ENCODE measurements around the gene KAT2B. TPM values are rescaled to one million over a fixed set of nuclear protein-coding genes. Genes with fewer than 3 reads are reported as not detected.

The KAT2B gene
- total RNA-seq, 1 donor from 2014 or later = 13.6 TPM

DNA sequence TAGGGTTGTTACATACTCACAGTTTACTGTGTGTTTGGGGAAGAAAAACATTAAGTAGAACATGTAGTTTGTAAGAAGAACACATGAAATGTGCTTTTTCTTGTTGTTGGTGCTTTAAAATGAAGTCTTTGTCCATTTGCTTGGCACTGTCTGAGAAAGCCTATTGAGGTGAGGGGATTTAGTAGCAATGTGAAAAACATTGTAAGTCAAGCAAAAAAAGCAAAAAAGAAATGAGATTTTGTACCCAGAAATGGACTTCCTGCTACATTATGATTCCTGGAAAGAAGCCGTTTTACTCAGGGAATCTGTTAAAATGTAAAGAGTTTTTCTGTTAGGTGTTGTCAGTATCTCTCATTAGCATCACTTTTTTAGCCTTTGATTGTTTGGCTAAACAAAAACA is 59.9 kb downstream of the KAT2B start:
- TF ChIP-seq, protein P1, sequence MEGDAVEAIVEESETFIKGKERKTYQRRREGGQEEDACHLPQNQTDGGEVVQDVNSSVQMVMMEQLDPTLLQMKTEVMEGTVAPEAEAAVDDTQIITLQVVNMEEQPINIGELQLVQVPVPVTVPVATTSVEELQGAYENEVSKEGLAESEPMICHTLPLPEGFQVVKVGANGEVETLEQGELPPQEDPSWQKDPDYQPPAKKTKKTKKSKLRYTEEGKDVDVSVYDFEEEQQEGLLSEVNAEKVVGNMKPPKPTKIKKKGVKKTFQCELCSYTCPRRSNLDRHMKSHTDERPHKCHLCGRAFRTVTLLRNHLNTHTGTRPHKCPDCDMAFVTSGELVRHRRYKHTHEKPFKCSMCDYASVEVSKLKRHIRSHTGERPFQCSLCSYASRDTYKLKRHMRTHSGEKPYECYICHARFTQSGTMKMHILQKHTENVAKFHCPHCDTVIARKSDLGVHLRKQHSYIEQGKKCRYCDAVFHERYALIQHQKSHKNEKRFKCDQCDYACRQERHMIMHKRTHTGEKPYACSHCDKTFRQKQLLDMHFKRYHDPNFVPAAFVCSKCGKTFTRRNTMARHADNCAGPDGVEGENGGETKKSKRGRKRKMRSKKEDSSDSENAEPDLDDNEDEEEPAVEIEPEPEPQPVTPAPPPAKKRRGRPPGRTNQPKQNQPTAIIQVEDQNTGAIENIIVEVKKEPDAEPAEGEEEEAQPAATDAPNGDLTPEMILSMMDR (IDR thresholded peaks at IDR 0.05; ENCODE audit: partially characterized antibody, unreplicated experiment) = no peak
- H3K9me3 Mint-ChIP-seq (ENCODE audit: unreplicated experiment) = peaks cover 2% of the 10 kb centered on the region
- H3K27ac Mint-ChIP-seq (ENCODE audit: unreplicated experiment) = no peak overlapping the region
- no peaks in the 10 kb centered on the region for H3K4me1 Mint-ChIP-seq (ENCODE audit: low read depth, unreplicated experiment)
- no peaks in the 10 kb centered on the region for H3K36me3 Mint-ChIP-seq (ENCODE audit: unreplicated experiment)
- DNase-seq = no peak
- no peaks in the 10 kb centered on the region for H3K27me3 Mint-ChIP-seq (ENCODE audit: unreplicated experiment)
- H3K4me3 Mint-ChIP-seq (ENCODE audit: unreplicated experiment) = no peak overlapping the region

DNA sequence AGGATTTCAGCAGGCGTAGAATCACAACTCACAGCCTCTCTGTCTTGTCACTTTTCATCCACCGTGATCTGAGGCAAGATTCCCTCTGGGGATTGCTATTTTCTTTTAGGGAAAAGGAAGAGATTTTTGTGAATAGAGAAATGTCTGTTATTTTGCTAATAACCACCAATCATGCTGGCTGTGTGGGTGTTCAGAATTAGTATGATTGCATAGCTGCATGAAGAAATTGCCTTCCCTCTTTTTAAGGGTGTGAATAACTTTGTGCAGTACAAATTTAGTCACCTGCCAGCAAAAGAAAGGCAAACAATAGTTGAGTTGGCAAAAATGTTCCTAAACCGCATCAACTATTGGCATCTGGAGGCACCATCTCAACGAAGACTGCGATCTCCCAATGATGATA is 60.8 kb downstream of the KAT2B start:
- no peak overlapping the region for H3K27ac Mint-ChIP-seq (ENCODE audit: unreplicated experiment)
- no peak for DNase-seq
- TF ChIP-seq, protein P1 (IDR thresholded peaks at IDR 0.05; ENCODE audit: partially characterized antibody, unreplicated experiment) = no peak
- no peaks in the 10 kb centered on the region for H3K36me3 Mint-ChIP-seq (ENCODE audit: unreplicated experiment)
- H3K9me3 Mint-ChIP-seq (ENCODE audit: unreplicated experiment) = no peaks in the 10 kb centered on the region
- H3K4me1 Mint-ChIP-seq (ENCODE audit: low read depth, unreplicated experiment) = no peaks in the 10 kb centered on the region
- no peaks in the 10 kb centered on the region for H3K27me3 Mint-ChIP-seq (ENCODE audit: unreplicated experiment)
- no peak overlapping the region for H3K4me3 Mint-ChIP-seq (ENCODE audit: unreplicated experiment)

DNA sequence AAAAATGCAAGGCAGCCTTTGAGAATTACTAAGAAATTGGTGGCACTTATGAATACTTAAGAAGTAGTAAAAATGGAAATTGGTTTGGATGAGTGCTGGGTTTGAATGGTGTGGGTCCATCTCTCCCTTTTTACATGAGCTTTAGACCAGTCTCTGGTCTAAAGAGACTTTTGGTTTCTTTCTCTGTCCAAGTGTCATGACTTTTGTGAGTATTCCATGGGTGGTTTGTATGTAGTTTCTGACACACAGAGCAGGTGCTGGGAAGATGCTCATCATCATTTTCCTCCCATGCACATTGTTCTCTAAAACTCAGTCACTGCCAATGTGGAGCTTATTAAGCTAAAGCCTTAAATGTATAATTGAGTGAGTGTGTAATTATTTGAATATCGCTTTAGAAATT is 63.5 kb downstream of the KAT2B start:
- no peak for DNase-seq
- no peaks in the 10 kb centered on the region for H3K4me1 Mint-ChIP-seq (ENCODE audit: low read depth, unreplicated experiment)
- TF ChIP-seq, protein P1 (IDR thresholded peaks at IDR 0.05; ENCODE audit: partially characterized antibody, unreplicated experiment) = no peak
- H3K27me3 Mint-ChIP-seq (ENCODE audit: unreplicated experiment) = no peaks in the 10 kb centered on the region
- H3K9me3 Mint-ChIP-seq (ENCODE audit: unreplicated experiment) = no peaks in the 10 kb centered on the region
- H3K4me3 Mint-ChIP-seq (ENCODE audit: unreplicated experiment) = no peak overlapping the region
- H3K36me3 Mint-ChIP-seq (ENCODE audit: unreplicated experiment) = no peaks in the 10 kb centered on the region
- H3K27ac Mint-ChIP-seq (ENCODE audit: unreplicated experiment) = no peak overlapping the region

DNA sequence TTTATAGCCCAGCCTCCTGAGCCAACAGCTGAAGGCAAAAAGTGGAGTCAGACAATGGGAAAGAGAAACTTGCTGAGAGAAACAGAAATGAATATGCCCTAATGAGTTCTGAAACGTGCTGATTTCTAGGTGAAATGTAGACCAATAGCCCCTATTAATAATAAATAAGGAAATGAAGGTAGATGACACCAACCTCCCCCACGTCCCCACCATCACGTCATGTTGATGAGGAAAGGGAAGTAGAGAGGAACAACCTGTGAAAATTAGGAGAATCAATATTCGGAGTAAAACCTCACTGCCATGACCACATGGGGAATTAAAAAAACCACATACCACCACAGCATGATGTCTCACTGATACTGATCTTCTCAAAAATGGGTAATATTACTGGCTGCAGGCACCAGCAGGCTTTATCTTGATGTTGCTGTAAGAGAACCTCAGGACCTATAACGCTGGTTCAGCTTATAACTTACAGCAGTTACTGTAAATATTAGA is 64.0 kb downstream of the KAT2B start:
- DNase-seq = no peak
- TF ChIP-seq, protein P1 (IDR thresholded peaks at IDR 0.05; ENCODE audit: partially characterized antibody, unreplicated experiment) = no peak
- no peaks in the 10 kb centered on the region for H3K27me3 Mint-ChIP-seq (ENCODE audit: unreplicated experiment)
- H3K36me3 Mint-ChIP-seq (ENCODE audit: unreplicated experiment) = no peaks in the 10 kb centered on the region
- H3K4me1 Mint-ChIP-seq (ENCODE audit: low read depth, unreplicated experiment) = no peaks in the 10 kb centered on the region
- H3K9me3 Mint-ChIP-seq (ENCODE audit: unreplicated experiment) = no peaks in the 10 kb centered on the region
- no peak overlapping the region for H3K4me3 Mint-ChIP-seq (ENCODE audit: unreplicated experiment)
- no peak overlapping the region for H3K27ac Mint-ChIP-seq (ENCODE audit: unreplicated experiment)

DNA sequence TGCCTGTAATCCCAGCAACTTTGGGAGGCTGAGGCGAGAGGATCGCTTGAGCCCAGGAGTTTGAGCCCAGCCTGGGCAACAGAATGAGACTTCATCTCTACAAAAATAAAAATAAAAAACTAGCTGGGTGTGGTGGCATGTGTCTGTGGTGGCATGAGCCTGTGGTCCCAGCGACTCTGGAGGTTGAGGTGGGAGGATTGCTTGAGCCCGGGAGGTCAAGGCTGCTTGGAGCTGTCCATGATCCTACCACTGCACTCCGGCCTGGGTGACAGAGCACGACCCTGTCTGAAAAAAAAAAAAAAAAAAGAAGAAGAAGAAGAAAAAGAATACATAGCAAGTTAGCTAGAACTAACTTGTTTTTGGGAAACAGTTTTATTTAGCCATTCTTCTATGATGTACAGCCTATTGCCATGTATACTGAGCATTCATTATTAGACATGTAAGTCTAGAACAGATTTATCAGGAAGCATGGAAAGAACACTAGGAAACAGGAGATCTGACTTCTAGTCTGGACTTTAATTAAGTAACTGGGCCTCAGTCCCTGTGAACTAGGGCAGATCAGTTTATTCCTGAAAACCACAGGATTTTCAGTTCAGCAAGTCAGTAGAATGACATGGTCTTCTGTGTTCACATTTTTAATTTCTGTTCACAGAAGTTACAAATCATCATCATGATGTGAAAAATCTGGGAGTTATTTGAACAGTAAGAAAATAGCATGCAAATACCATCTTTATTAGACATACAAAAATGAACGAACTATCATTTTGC is 65.5 kb downstream of the KAT2B start:
- Mint-ChIP-seq H3K27ac (ENCODE audit: unreplicated experiment) (no peak overlapping the region), H3K36me3 (ENCODE audit: unreplicated experiment) (no peaks in the 10 kb centered on the region), H3K4me1 (ENCODE audit: low read depth, unreplicated experiment) (no peaks in the 10 kb centered on the region), H3K27me3 (ENCODE audit: unreplicated experiment) (no peaks in the 10 kb centered on the region), H3K9me3 (ENCODE audit: unreplicated experiment) (no peaks in the 10 kb centered on the region), H3K4me3 (ENCODE audit: unreplicated experiment) (no peak overlapping the region)
- TF ChIP-seq, protein P1 (IDR thresholded peaks at IDR 0.05; ENCODE audit: partially characterized antibody, unreplicated experiment) = no peak
- no peak for DNase-seq
